ENCODE results near the gene CAB39. TPM values are rescaled to one million over a fixed set of nuclear protein-coding genes. Genes with fewer than 3 reads are reported as not detected.

Gene CAB39
- total and polyA plus RNA-seq, 5 donors = 47.2 to 100.0 (median 87.3) TPM

GRCh38 chr2:230798769-230799399 lies 86.2 kb downstream of the CAB39 start:
- Histone ChIP-seq H3K4me3 (ENCODE audit: low read length) (no peak overlapping the region), H3K27me3 (ENCODE audit: control insufficient read depth, insufficient read depth) (no peaks in the 10 kb centered on the region), H3K9me3 (ENCODE audit: control insufficient read depth, low read length) (no peaks in the 10 kb centered on the region), H3K27ac (ENCODE audit: low read length) (no peak overlapping the region), H3K4me1 (ENCODE audit: control insufficient read depth, insufficient read depth, low read length) (peaks cover 8% of the 10 kb centered on the region)
- 53% methylated on average over 4 of the region's 4 CpGs for WGBS
- no peak for DNase-seq
- intact Hi-C loops (cut with DNase I) = loop anchor here (5.0 to 10.0 kb wide), 2 partner anchors 84 to 87 kb away; partner anchors contain the start of gene CAB39 (in 4 of the 4)
- no peak for ATAC-seq

GRCh38 chr2:230805353-230806017 lies 92.8 kb downstream of the CAB39 start:
- Histone ChIP-seq H3K4me1 (ENCODE audit: control insufficient read depth, insufficient read depth, low read length) (no peaks in the 10 kb centered on the region), H3K4me3 (ENCODE audit: low read length) (no peak overlapping the region), H3K27ac (ENCODE audit: low read length) (no peak overlapping the region), H3K27me3 (ENCODE audit: control insufficient read depth, insufficient read depth) (no peaks in the 10 kb centered on the region), H3K9me3 (ENCODE audit: control insufficient read depth, low read length) (no peaks in the 10 kb centered on the region)
- intact Hi-C loops (cut with DNase I) = no loop called here
- DNase-seq = no peak
- WGBS = 76% methylated on average over 5 of the region's 5 CpGs
- no peak for ATAC-seq

GRCh38 chr2:230807729-230808128 lies 95.1 kb downstream of the CAB39 start:
- no peak for ATAC-seq
- no peak overlapping the region for H3K4me3 ChIP-seq (ENCODE audit: low read length)
- 64% methylated on average over 3 of the region's 3 CpGs for WGBS
- intact Hi-C loops (cut with DNase I) = no loop called here
- H3K27ac ChIP-seq (ENCODE audit: low read length) = no peak overlapping the region
- no peaks in the 10 kb centered on the region for H3K9me3 ChIP-seq (ENCODE audit: control insufficient read depth, low read length)
- H3K27me3 ChIP-seq (ENCODE audit: control insufficient read depth, insufficient read depth) = no peaks in the 10 kb centered on the region
- no peaks in the 10 kb centered on the region for H3K4me1 ChIP-seq (ENCODE audit: control insufficient read depth, insufficient read depth, low read length)
- no peak for DNase-seq

GRCh38 chr2:230809015-230809414 lies 96.4 kb downstream of the CAB39 start:
- ATAC-seq = no peak
- 86% methylated on average over 10 of the region's 10 CpGs for WGBS
- DNase-seq = no peak
- Histone ChIP-seq H3K27me3 (ENCODE audit: control insufficient read depth, insufficient read depth) (no peaks in the 10 kb centered on the region), H3K4me1 (ENCODE audit: control insufficient read depth, insufficient read depth, low read length) (no peaks in the 10 kb centered on the region), H3K4me3 (ENCODE audit: low read length) (no peak overlapping the region), H3K9me3 (ENCODE audit: control insufficient read depth, low read length) (no peaks in the 10 kb centered on the region), H3K27ac (ENCODE audit: low read length) (no peak overlapping the region)
- intact Hi-C loops (cut with DNase I) = no loop called here

GRCh38 chr2:230809677-230810251 lies 97.1 kb downstream of the CAB39 start:
- DNase-seq = no peak
- intact Hi-C loops (cut with DNase I) = no loop called here
- Histone ChIP-seq H3K4me3 (ENCODE audit: low read length) (no peak overlapping the region), H3K27me3 (ENCODE audit: control insufficient read depth, insufficient read depth) (no peaks in the 10 kb centered on the region), H3K9me3 (ENCODE audit: control insufficient read depth, low read length) (no peaks in the 10 kb centered on the region), H3K4me1 (ENCODE audit: control insufficient read depth, insufficient read depth, low read length) (no peaks in the 10 kb centered on the region), H3K27ac (ENCODE audit: low read length) (no peak overlapping the region)
- no peak for ATAC-seq
- WGBS = 84% methylated on average over 8 of the region's 8 CpGs

GRCh38 chr2:230811508-230811907 lies 98.9 kb downstream of the CAB39 start:
- WGBS = 41% methylated on average over 3 of the region's 3 CpGs
- intact Hi-C loops (cut with DNase I) = no loop called here
- DNase-seq = no peak
- Histone ChIP-seq H3K9me3 (ENCODE audit: control insufficient read depth, low read length) (no peaks in the 10 kb centered on the region), H3K4me1 (ENCODE audit: control insufficient read depth, insufficient read depth, low read length) (no peaks in the 10 kb centered on the region), H3K27me3 (ENCODE audit: control insufficient read depth, insufficient read depth) (no peaks in the 10 kb centered on the region), H3K4me3 (ENCODE audit: low read length) (no peak overlapping the region), H3K27ac (ENCODE audit: low read length) (no peak overlapping the region)
- no peak for ATAC-seq

GRCh38 chr2:230812033-230812432 lies 99.4 kb downstream of the CAB39 start:
- no peak for DNase-seq
- intact Hi-C loops (cut with DNase I) = no loop called here
- Histone ChIP-seq H3K4me1 (ENCODE audit: control insufficient read depth, insufficient read depth, low read length) (no peaks in the 10 kb centered on the region), H3K27ac (ENCODE audit: low read length) (no peak overlapping the region), H3K9me3 (ENCODE audit: control insufficient read depth, low read length) (no peaks in the 10 kb centered on the region), H3K4me3 (ENCODE audit: low read length) (no peak overlapping the region), H3K27me3 (ENCODE audit: control insufficient read depth, insufficient read depth) (no peaks in the 10 kb centered on the region)
- ATAC-seq = no peak
- WGBS = 91% methylated on average over 6 of the region's 6 CpGs

GRCh38 chr2:230814616-230815015 lies 102.0 kb downstream of the CAB39 start:
- intact Hi-C loops (cut with DNase I) = no loop called here

GRCh38 chr2:230815088-230815487 lies 102.4 kb downstream of the CAB39 start:
- intact Hi-C loops (cut with DNase I) = no loop called here
- H3K4me1 ChIP-seq (ENCODE audit: control insufficient read depth, insufficient read depth, low read length) = no peaks in the 10 kb centered on the region
- no peaks in the 10 kb centered on the region for H3K9me3 ChIP-seq (ENCODE audit: control insufficient read depth, low read length)
- H3K4me3 ChIP-seq (ENCODE audit: low read length) = no peak overlapping the region
- H3K27ac ChIP-seq (ENCODE audit: low read length) = no peak overlapping the region
- WGBS = 61% methylated on average over 3 of the region's 3 CpGs
- no peak for DNase-seq
- no peak for ATAC-seq
- no peaks in the 10 kb centered on the region for H3K27me3 ChIP-seq (ENCODE audit: control insufficient read depth, insufficient read depth)

More at GRCh38 chr2:230814616-230815015, 102.0 kb downstream of the CAB39 start:
- no peaks in the 10 kb centered on the region for H3K27me3 ChIP-seq (ENCODE audit: control insufficient read depth, insufficient read depth)
- no peak overlapping the region for H3K4me3 ChIP-seq (ENCODE audit: low read length)
- DNase-seq (no peak), ATAC-seq (no peak)
- H3K27ac ChIP-seq (ENCODE audit: low read length) = no peak overlapping the region
- H3K9me3 ChIP-seq (ENCODE audit: control insufficient read depth, low read length) = no peaks in the 10 kb centered on the region
- no peaks in the 10 kb centered on the region for H3K4me1 ChIP-seq (ENCODE audit: control insufficient read depth, insufficient read depth, low read length)
- 75% methylated on average over 2 of the region's 2 CpGs for WGBS

GRCh38 chr2:230816735-230817134 lies 104.1 kb downstream of the CAB39 start:
- 70% methylated on average over 7 of the region's 7 CpGs for WGBS
- Histone ChIP-seq H3K27ac (ENCODE audit: low read length) (no peak overlapping the region), H3K27me3 (ENCODE audit: control insufficient read depth, insufficient read depth) (no peaks in the 10 kb centered on the region), H3K9me3 (ENCODE audit: control insufficient read depth, low read length) (no peaks in the 10 kb centered on the region), H3K4me1 (ENCODE audit: control insufficient read depth, insufficient read depth, low read length) (no peaks in the 10 kb centered on the region), H3K4me3 (ENCODE audit: low read length) (no peak overlapping the region)
- intact Hi-C loops (cut with DNase I) = no loop called here
- peak in 1 of 2 donors; percentile 36 for ATAC-seq
- DNase-seq = peak in 1 of 3 donors; percentile 53

- Histone ChIP-seq H3K4me1 (ENCODE audit: control insufficient read depth, insufficient read depth, low read length) (no peaks in the 10 kb centered on the region), H3K4me3 (ENCODE audit: low read length) (no peak overlapping the region), H3K27me3 (ENCODE audit: control insufficient read depth, insufficient read depth) (no peaks in the 10 kb centered on the region), H3K27ac (ENCODE audit: low read length) (no peak overlapping the region), H3K9me3 (ENCODE audit: control insufficient read depth, low read length) (no peaks in the 10 kb centered on the region)
- DNase-seq (no peak), ATAC-seq (no peak)
- intact Hi-C loops (cut with DNase I) = no loop called here
- WGBS = 94% methylated on average over 1 of the region's 1 CpG
Measured at GRCh38 chr2:230819433-230819832, 106.8 kb downstream of the CAB39 start.
